Ovary (tissue), 9 donors: ENCODE measurements around the gene ESCO1. TPM values are rescaled to one million over a fixed set of nuclear protein-coding genes. Genes with fewer than 3 reads are reported as not detected.
"Not testable (repeated sequence)": the region's sequence is repeated elsewhere in the genome, so short reads cannot be mapped to it uniquely, and the experiment has no call there.

Experiments used
- DNase-seq, 5 donors: peaks; one replicate each; pipeline ENCODE4 v3.0.0-alpha.2; 2019 to 2020
- H3K27ac ChIP-seq, 2 donors: fragments of 200-600 bp; one replicate each; pipeline versions ENCODE4 v1.5.1 to v1.8.0; 2019 to 2022
- H3K27me3 ChIP-seq: fragments of 200-600 bp; one replicate; pipeline ENCODE4 v1.8.0; 2022
- H3K36me3 ChIP-seq: fragments of 200-600 bp; sonication (generic); one replicate; pipeline ENCODE4 v1.5.1; 2019
- H3K4me1 ChIP-seq: one replicate; pipeline ENCODE4 v1.8.1; 2013; ENCODE audit warnings: mild to moderate bottlenecking, moderate library complexity; ENCODE audit not compliant: insufficient read depth
- H3K4me3 ChIP-seq: fragments of 200-600 bp; sonication (generic); one replicate; pipeline ENCODE4 v1.5.1; 2017
- H3K9me3 ChIP-seq, 2 donors: fragments of 200-600 bp in 1 of 2; sonication (generic) in 1 of 2; one replicate each; pipeline versions ENCODE4 v1.5.1 to v1.8.1; 2013 to 2019; ENCODE audit warnings: mild to moderate bottlenecking in 1 of 2, moderate library complexity in 1 of 2
- CTCF ChIP-seq, 3 donors: fragments of 450-650 bp in 2 of 3; fragments of 200-600 bp in 1 of 3; IDR thresholded peaks; one replicate each; pipeline versions ENCODE4 v1.5.1 to v1.8.0; 2016 to 2022; ENCODE audit warnings: antibody characterized with exemption in 3 of 3, mild to moderate bottlenecking in 1 of 3
- EP300 ChIP-seq: sonication (generic); formaldehyde crosslinking; IDR thresholded peaks from one replicate; pipeline ENCODE4 v1.6.1; 2017; ENCODE audit warnings: antibody characterized with exemption
- POLR2A ChIP-seq: fragments of 450-650 bp; IDR thresholded peaks from one replicate; pipeline ENCODE4 v1.6.1; 2017; ENCODE audit warnings: antibody characterized with exemption, mild to moderate bottlenecking, moderate library complexity
- WGBS, 3 donors: extraction: QIAGEN DNeasy Blood & Tissue Kit in 1 of 3; methylation state at CpG; one replicate each; pipeline versions ENCODE4 v1.1.5 to v1.1.7; 2013 to 2017; 5-methylcytosine and 5-hydroxymethylcytosine counted together
- intact Hi-C, 4 donors: fragments of 100-400 bp; cut with DNase I; formaldehyde crosslinking; loops; one replicate each; pipeline versions ENCODE4 v1.11.0 to v1.15.1; 2022 to 2023
- polyA plus RNA-seq, 2 donors: library from polyadenylated mRNA; stranded (reverse); fragments of 200-250 nt in 1 of 2; fragments of 350-450 nt in 1 of 2; fragmentation: Illumina TruSeq in 1 of 2; extraction: RNeasy Lipid Tissue Mini Kit (QIAGEN cat#74804) in 1 of 2; gene quantifications; one replicate each; pipeline ENCODE4 v1.2.3, GENCODE V29; 2013 to 2014
- total RNA-seq, 7 donors: library from RNA; depleted of rRNA in 2 of 7; stranded (reverse); fragments of >200 nt in 2 of 7; fragmentation: NEBNext Ultra II Directional in 3 of 7; extraction: Animal tissue kit (Norgen Biotek cat#: 25700) in 3 of 7; gene quantifications; one replicate each; pipeline versions ENCODE4 v1.1.0 to v1.2.4, GENCODE V29; 2016 to 2023
- donor health status: DM: no; HTN: no; CAD: no; lungs with moderate emphysema.
- donor health status: DM: no; HTN: no; CAD: no.
- donor health status: Bipolar disorder and iron deficiency.
- donor health status: DM: yes; HTN: yes; CAD: no.
- donor health status: DM: no; HTN: no; CAD: no.
- donor health status: DM: yes; HTN: yes; CAD: no.

ESCO1 gene
- total and polyA plus RNA-seq, 9 donors, result 8.1 to 21.3 (median 16.2) TPM

GRCh38 chr18:21612125-21613039, 11.9 kb upstream of the ESCO1 start, which contains the start of gene SNRPD1:
SNRPD1 (plus strand) TSS chr18:21612314; CDS start chr18:21612430, 116 bp downstream.
- Histone ChIP-seq H3K9me3 (no peaks in the 10 kb centered on the region), H3K27ac (peak within 1 kb of the TSS; percentile 7 to 32), H3K4me3 (peak within 1 kb of the TSS; percentile 77), H3K4me1 (peaks cover 8% of the 10 kb centered on the region), H3K27me3 (no peaks in the 10 kb centered on the region), H3K36me3 (no peaks in the 10 kb centered on the region)
- WGBS, 3 donors, result 0 to 1% (median 0%) methylated on average over 52 to 59 of the region's 59 CpGs
- DNase-seq, result peak; percentile 80 to 93 (median 84)
- intact Hi-C loops, result no loop called here
- TF ChIP-seq EP300, result no peak
- peak; percentile 86 to 89 (median 89) for TF ChIP-seq CTCF (IDR thresholded peaks at IDR 0.05)
- peak; percentile 41 for TF ChIP-seq POLR2A

DNA sequence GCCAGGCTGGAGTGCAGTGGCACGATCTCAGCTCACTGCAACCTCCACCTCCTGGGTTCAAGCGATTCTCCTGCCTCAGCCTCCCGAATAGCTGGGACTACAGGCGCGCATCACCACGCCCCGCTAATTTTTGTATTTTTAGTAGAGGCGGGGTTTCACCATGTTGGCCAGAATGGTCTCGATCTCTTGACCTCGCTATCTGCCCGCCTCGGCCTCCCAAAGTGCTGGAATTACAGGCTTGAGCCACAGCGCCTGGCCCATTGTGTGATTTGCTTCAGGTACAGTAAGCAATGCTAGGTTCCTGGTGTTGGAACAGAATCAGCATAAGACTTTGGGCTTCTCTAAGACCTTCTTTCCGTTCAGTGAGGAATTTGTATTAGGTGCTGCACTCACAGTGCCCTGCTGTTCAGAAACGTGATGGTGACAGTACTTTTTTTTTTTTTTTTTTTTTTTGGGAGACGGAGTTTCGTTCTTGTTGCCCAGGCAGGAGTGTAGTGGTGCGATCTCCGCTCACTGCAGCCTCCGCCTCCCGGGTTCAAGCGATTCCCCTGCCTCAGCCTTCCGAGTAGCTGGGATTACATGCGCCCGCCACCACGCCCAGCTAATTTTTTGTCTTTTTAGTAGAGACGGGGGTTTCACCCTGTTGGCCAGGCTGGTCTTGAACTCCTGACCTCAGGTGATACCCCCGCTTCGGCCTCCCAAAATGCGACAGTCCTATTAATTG, 11.1 kb upstream of the ESCO1 start:
- intact Hi-C loops, H3K9me3 ChIP-seq, H3K36me3 ChIP-seq, H3K4me1 ChIP-seq, H3K27me3 ChIP-seq: not testable (repeated sequence)
- DNase-seq, result peak in 1 of 5 donors; percentile 29
- peak overlapping the region; percentile 77 for H3K4me3 ChIP-seq
- peak overlapping the region in 1 of 2 donors; percentile 32 for H3K27ac ChIP-seq
- 48 to 52% (median 50%) methylated on average over 30 of the region's 30 CpGs for WGBS, 3 donors

- intact Hi-C loops, result loop anchor here in 1 of 4 donors (10.0 kb wide), 1 partner anchor 220 kb away; no protein-coding TSS in a partner anchor
- Histone ChIP-seq H3K27ac (peak overlapping the region in 1 of 2 donors; percentile 12), H3K4me1 (no peaks in the 10 kb centered on the region), H3K27me3 (no peaks in the 10 kb centered on the region), H3K36me3 (no peaks in the 10 kb centered on the region), H3K4me3 (no peak overlapping the region), H3K9me3 (no peaks in the 10 kb centered on the region)
- no peak for DNase-seq
- no peak for TF ChIP-seq CTCF (IDR thresholded peaks at IDR 0.05)
These were observed 4.7 kb upstream of the ESCO1 start for GRCh38 chr18:21605213-21605612.

DNA sequence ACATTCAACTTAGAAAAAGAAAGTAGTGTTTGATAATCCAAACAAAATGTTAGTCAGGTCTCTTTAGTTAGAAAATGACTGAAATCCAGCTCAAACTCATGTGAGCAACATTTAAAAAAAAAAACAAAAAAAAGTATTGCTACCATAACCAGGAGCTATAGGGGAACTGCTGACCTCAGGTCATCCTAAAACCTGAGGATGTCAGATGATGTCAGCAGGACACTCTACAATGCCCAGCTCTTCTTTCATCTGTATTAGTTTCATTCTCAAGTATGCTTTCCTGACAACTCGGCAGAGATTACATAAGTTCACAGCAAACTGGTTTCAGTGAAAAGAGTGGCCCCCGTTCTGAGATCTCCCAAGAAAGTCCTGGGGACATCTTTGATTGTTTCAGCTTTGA, 4.2 kb upstream of the ESCO1 start:
- Histone ChIP-seq H3K4me3 (no peak overlapping the region), H3K9me3 (no peaks in the 10 kb centered on the region), H3K4me1 (no peaks in the 10 kb centered on the region), H3K27ac (no peak overlapping the region), H3K36me3 (no peaks in the 10 kb centered on the region), H3K27me3 (no peaks in the 10 kb centered on the region)
- DNase-seq, result no peak
- WGBS, 3 donors, result 29 to 63% (median 31%) methylated on average over 2 of the region's 2 CpGs
- TF ChIP-seq CTCF (IDR thresholded peaks at IDR 0.05) (no peak), EP300 (no peak), POLR2A (no peak)
- intact Hi-C loops, result loop anchor here in 2 of 4 donors (5.0 to 10.0 kb wide), 3 partner anchors 138 to 362 kb away; partner anchors contain the start of genes GREB1L (in 1 of the 2) and MIB1 (in 1 of the 2)
